Hematopoietic multipotent progenitor cell treated with erythropoietin and hydrocortisone succinate and interleukin-3 and kit ligand, for 15 days (in vitro differentiated cells): ENCODE measurements around the gene PRELID1.
A peak's percentile ranks its signal among the peaks of the same experiment; 100 is the strongest.

Source experiments
- DNase-seq: peaks from one replicate; pipeline ENCODE4 v3.0.0-alpha.2; 2015; ENCODE audit warnings: low spot score

The PRELID1 gene

GRCh38 chr5:177314376-177315342 is 11.1 kb downstream of the PRELID1 start:
- no peak for DNase-seq

GRCh38 chr5:177315411-177315810 is 11.8 kb downstream of the PRELID1 start:
- DNase-seq, result no peak

GRCh38 chr5:177316005-177316404 is 12.4 kb downstream of the PRELID1 start:
- DNase-seq, result no peak

GRCh38 chr5:177317959-177318377 is 14.4 kb downstream of the PRELID1 start:
- peak; percentile 81 for DNase-seq

- no peak for DNase-seq
Measured at GRCh38 chr5:177319913-177320588, 16.5 kb downstream of the PRELID1 start.

GRCh38 chr5:177320879-177321278 is 17.3 kb downstream of the PRELID1 start:
- DNase-seq, result no peak

GRCh38 chr5:177325868-177326381 is 22.3 kb downstream of the PRELID1 start:
- no peak for DNase-seq

GRCh38 chr5:177327539-177328522 is 24.2 kb downstream of the PRELID1 start:
- DNase-seq, result no peak

- DNase-seq, result no peak
Measured at GRCh38 chr5:177328545-177329231, 25.1 kb downstream of the PRELID1 start.

- no peak for DNase-seq
Measured at GRCh38 chr5:177329883-177330282, 26.3 kb downstream of the PRELID1 start.

- DNase-seq, result no peak
Measured at GRCh38 chr5:177330991-177331842, 27.6 kb downstream of the PRELID1 start.

- DNase-seq, result no peak
Measured at GRCh38 chr5:177332031-177332895, 28.7 kb downstream of the PRELID1 start.

- no peak for DNase-seq
Measured at GRCh38 chr5:177332896-177333260, 29.3 kb downstream of the PRELID1 start.

GRCh38 chr5:177333420-177334154 is 30.0 kb downstream of the PRELID1 start:
- DNase-seq, result no peak

- no peak for DNase-seq
Measured at GRCh38 chr5:177334155-177334551, 30.6 kb downstream of the PRELID1 start.

GRCh38 chr5:177334781-177335700 is 31.4 kb downstream of the PRELID1 start:
- no peak for DNase-seq

GRCh38 chr5:177335701-177336065 is 32.1 kb downstream of the PRELID1 start:
- DNase-seq, result no peak
